Spleen (tissue), 7 donors: ENCODE measurements around the gene ELP4.

ENCODE experiments used
- POLR2A ChIP-seq, 3 donors: fragments of 450-650 bp; IDR thresholded peaks; one replicate each; pipeline ENCODE4 v1.5.1; 2017; ENCODE audit warnings: antibody characterized with exemption in 3 of 3, mild to moderate bottlenecking in 1 of 3
- TF ChIP-seq, protein P1 (sequence below), 11 experiments: fragments of 200-600 bp in 7 of 11; fragments of 450-650 bp in 4 of 11; sonication (generic) in 4 of 11; IDR thresholded peaks in 8 of 11; conservative IDR thresholded peaks in 3 of 11; 1 replicate in 7 of 11; 2 replicates in 4 of 11; pipeline versions ENCODE4 v1.4.0 to v1.8.0; 2016 to 2021; ENCODE audit warnings: antibody characterized with exemption in 11 of 11, inconsistent platforms in 4 of 11, mild to moderate bottlenecking in 1 of 11
- donor health status: DM: no; HTN: no; CAD: no; lungs with moderate emphysema.
- donor health status: DM: no; HTN: no; CAD: no.
- donor health status: DM: no; HTN: no; CAD: no.

DNA sequence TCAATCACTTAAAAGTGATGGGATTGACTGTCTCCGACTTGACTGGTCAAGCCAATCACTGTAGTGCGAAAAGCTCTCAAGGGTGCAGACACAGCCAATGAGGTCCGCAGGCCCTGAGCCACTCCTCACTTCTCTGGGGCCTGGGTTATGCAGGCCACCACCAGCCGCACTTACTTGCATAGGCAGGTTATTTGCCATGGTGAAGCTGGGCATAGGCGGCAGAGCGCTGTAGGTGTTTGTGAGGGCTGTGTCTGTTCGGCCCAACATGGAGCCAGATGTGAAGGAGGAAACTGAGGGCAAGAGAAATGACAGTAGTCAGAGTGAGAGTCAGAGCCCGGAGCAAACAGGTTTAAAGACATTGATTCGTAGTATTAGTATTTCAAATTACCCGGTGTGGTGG lies 283.7 kb downstream of the ELP4 start:
- TF ChIP-seq, protein P1, sequence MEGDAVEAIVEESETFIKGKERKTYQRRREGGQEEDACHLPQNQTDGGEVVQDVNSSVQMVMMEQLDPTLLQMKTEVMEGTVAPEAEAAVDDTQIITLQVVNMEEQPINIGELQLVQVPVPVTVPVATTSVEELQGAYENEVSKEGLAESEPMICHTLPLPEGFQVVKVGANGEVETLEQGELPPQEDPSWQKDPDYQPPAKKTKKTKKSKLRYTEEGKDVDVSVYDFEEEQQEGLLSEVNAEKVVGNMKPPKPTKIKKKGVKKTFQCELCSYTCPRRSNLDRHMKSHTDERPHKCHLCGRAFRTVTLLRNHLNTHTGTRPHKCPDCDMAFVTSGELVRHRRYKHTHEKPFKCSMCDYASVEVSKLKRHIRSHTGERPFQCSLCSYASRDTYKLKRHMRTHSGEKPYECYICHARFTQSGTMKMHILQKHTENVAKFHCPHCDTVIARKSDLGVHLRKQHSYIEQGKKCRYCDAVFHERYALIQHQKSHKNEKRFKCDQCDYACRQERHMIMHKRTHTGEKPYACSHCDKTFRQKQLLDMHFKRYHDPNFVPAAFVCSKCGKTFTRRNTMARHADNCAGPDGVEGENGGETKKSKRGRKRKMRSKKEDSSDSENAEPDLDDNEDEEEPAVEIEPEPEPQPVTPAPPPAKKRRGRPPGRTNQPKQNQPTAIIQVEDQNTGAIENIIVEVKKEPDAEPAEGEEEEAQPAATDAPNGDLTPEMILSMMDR (IDR thresholded peaks at IDR 0.05 in 8 of 11, conservative IDR thresholded peaks at IDR 0.05 in 3 of 11): no peak
- TF ChIP-seq POLR2A (IDR thresholded peaks at IDR 0.05): no peak
